HL-60 (cell line): ENCODE data around the gene MYO5C.

ENCODE experiments used
- DNase-seq, 2 experiments: peaks; one replicate each; pipeline ENCODE4 v3.0.0-alpha.2; 2010 to 2020; ENCODE audit warnings: low read depth in 1 of 2, low spot score in 1 of 2
- H3K27ac ChIP-seq: fragments of 250-450 bp; sonication (Bioruptor Pico); replicated peaks from 2 replicates; pipeline ENCODE4 v1.5.1; 2020; ENCODE audit warnings: mild to moderate bottlenecking, moderate library complexity
- H3K27me3 ChIP-seq: fragments of 250-450 bp; sonication (Bioruptor Pico); 2 replicates; pipeline ENCODE4 v1.5.1; 2021; ENCODE audit warnings: mild to moderate bottlenecking, moderate library complexity; ENCODE audit not compliant: insufficient read depth, poor library complexity, severe bottlenecking
- H3K4me3 ChIP-seq: replicated peaks from 2 replicates; pipeline ENCODE4 v1.5.1; 2011; ENCODE audit warnings: mild to moderate bottlenecking, control low read depth, low read length; ENCODE audit not compliant: insufficient read depth
- CTCF ChIP-seq: IDR thresholded peaks from one replicate; pipeline ENCODE4 v1.5.1; 2011; ENCODE audit warnings: low read length, control low read depth, inconsistent platforms; ENCODE audit not compliant: insufficient read depth
- GABPA ChIP-seq: IDR thresholded peaks from 2 replicates; pipeline ENCODE4 v1.6.1; 2012; ENCODE audit warnings: low read depth
- POLR2AphosphoS5 ChIP-seq: IDR thresholded peaks from 2 replicates; pipeline ENCODE4 v1.6.1; 2012; ENCODE audit warnings: low read depth
- REST ChIP-seq: IDR thresholded peaks from 2 replicates; pipeline ENCODE4 v1.6.1; 2012; ENCODE audit warnings: low read depth; ENCODE audit not compliant: insufficient replicate concordance
- SPI1 ChIP-seq: IDR thresholded peaks from 2 replicates; pipeline ENCODE4 v1.6.1; 2012; ENCODE audit warnings: low read depth, mild to moderate bottlenecking, borderline replicate concordance

Gene MYO5C

GRCh38 chr15:52329150-52329549 is 33.5 kb upstream of the MYO5C start:
- Histone ChIP-seq H3K4me3 (no peak overlapping the region), H3K27ac (no peak overlapping the region), H3K27me3 (no peaks in the 10 kb centered on the region)
- TF ChIP-seq POLR2AphosphoS5 (no peak), CTCF (no peak), SPI1 (no peak), REST (no peak), GABPA (no peak)
- DNase-seq, result no peak

GRCh38 chr15:52328680-52329079 is 33.1 kb upstream of the MYO5C start:
- TF ChIP-seq CTCF (no peak), POLR2AphosphoS5 (no peak), SPI1 (no peak), GABPA (no peak), REST (no peak)
- Histone ChIP-seq H3K27ac (no peak overlapping the region), H3K27me3 (no peaks in the 10 kb centered on the region), H3K4me3 (no peak overlapping the region)
- no peak for DNase-seq

- Histone ChIP-seq H3K27me3 (no peaks in the 10 kb centered on the region), H3K4me3 (no peak overlapping the region), H3K27ac (no peak overlapping the region)
- no peak for DNase-seq
- TF ChIP-seq REST (no peak), POLR2AphosphoS5 (no peak), SPI1 (no peak), CTCF (no peak), GABPA (no peak)
Measured at GRCh38 chr15:52326756-52327155, 31.2 kb upstream of the MYO5C start.
